Limb (tissue), 2 donors: ENCODE measurements around the gene PRKCE.

Source experiments
- DNase-seq, 2 donors: peaks; one replicate each; pipeline ENCODE4 v3.0.0-alpha.2; 2016; ENCODE audit errors: extremely low spot score in 2 of 2

PRKCE gene

DNA sequence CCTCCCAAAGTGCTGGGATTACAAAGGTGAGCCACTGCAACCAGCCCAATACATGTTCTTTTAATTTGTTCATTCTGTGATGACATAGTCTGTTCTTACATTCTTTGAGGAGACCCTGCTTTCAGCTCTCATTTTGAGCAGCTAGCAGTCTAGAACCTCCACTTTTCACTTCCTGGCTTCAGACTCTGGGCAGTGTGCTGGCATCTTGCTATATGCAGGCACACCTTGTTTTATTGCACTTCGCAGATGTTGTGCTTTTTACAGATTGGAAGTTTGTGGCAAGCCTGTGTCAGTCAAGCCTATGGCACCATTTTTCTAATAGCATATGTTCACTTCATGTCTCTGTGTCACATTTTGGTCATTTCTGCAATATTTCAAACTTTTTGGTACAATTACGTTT is 72.4 kb downstream of the PRKCE start:
- DNase-seq = no peak

DNA sequence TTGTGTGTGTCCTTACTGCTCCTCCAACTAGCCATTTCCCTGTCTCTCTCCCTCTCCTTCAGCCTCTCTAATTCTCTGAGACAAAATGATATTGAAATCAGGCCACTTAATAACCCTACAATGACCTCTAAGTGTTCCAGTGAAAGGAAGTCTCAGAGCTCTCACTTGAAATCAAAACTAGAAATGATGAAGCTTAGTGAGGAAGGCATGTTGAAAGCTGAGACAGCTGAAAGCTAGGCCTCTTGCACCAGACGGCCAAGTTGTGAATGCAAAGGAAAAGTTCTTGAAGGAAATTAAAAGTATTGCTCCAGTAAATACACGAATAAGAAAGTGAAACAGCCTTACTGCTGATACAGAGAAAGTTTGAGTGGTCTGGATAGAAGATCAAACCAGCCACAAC is 72.9 kb downstream of the PRKCE start:
- DNase-seq = no peak

DNA sequence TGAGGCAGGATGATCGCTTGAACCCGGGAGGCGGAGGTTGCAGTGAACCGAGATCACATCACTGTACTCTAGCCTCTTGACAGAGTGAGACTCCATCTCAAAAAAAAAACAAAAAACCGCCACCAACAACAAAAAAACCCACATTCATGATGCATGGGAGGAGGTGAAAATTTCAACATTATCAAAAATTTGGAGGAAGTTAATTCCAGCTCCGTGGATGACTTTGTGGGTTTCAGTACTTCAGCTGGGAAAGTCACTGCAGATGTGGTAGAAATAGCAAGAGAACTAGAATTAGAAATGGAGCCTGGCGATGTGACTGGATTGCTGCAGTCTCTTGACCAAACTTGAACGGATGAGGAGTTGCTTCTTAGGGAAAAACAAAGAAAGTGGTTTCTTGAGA is 74.3 kb downstream of the PRKCE start:
- DNase-seq = no peak

DNA sequence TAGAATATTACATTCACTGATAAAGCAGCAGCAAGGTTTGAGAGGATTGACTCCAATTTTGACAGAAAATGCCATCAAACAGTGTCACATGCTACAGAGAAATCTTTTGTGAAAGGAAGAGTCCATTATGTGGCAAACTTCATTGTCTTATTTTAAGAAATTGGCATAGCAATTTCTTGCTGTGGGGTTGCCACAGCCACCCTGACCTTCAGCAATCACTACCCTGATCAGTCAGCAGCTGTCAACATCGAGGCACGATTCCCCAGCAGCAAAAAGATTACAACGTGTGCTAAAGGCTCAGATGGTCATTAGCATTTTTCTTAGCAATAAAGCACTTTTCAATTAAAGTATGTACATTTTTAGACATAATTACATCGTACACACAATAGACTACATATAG is 74.7 kb downstream of the PRKCE start:
- no peak for DNase-seq

DNA sequence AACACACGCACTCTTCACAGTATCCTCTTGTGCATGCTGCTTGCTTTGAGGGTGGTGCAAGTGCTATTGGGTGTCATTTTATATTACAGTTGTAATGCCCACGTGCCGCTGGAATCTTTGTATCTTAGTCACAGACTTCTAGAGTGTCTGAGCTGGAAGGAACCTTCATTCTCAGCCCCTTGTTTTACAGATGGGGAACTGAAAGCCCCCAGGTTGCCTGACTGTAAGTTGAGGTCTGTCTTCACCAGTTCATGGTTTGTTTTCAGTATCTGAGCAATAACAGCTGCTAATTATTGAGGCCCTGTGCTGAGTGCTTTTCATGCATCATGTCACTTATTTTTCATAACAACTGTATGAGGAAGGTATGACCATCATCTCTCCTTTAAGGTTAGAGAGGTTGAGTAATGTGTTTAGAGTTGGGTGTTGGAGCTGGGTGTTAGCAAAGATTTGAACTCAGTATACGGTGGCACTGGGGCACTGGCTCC is 77.0 kb downstream of the PRKCE start:
- DNase-seq = no peak

DNA sequence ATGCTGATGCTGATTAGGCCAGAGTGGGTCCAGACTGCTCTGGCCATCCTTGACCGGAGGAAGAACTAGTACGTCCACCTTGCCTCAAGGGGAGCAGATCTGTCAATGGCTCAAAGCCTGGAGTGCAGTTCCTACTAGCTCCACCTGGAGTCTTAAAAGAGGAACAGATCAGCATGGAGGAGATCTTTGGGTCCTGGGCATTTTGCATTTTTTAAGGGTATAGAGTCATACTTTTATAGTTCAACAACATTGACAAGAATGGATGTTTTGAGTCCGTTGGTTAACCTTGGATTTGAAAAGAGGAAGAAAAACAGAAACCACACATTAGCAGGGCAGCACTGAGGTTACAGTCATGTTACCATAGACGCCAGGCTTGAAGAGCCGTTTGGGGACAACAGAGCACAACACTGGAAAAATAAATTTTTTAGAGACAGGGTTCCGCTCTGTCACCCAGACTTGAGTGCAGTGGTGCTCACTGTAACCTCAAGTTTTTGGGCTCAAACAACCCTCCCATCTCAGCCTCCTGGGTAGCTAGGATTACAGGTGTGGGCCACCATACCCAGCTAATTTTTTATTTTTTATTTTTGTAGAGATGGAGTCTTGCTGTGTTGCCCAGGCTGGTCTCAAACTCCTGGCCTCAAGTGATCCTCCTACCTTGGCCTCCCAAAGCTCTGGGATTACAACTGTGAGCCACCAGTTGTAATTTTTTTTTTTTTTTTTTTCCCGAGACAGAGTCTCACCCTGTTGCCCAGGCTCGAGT is 78.5 kb downstream of the PRKCE start:
- DNase-seq = no peak

DNA sequence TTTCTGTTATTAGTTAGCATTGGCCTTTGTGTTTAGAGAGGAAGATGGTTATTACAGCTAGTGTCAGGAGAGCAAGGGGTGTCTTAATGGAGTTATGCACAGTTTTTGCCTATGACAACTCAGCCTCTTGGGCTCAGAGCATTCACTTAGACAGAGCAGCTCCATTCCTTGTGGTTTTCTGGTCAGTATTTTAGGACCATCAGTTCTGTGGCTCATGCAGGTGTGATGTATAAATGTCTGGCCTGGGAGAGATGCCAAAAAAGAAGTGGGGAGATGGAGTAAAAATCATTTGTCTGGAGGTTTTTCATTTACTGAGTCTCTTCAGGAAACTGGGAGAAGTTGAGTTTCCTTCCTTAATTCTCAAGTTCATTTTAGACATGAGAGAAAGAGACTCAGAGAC is 79.7 kb downstream of the PRKCE start:
- DNase-seq = no peak

DNA sequence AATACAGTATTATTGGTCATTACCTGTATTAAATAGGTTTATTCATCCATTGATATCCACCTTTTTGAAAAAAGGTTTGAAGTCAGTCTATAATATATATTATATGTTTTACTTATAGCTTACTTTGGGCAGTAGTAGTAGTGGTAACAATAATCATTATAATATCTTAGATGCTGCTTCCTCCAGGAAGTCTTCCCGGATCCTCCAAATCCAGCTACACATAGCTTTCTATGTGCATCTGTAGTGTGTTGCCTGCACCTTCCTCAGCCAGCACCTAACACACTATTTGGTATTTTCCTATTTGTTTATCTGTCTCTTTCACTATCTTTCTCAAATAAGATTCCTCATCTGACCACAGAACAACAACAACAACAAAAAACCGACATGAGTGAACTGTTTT is 81.0 kb downstream of the PRKCE start:
- no peak for DNase-seq

DNA sequence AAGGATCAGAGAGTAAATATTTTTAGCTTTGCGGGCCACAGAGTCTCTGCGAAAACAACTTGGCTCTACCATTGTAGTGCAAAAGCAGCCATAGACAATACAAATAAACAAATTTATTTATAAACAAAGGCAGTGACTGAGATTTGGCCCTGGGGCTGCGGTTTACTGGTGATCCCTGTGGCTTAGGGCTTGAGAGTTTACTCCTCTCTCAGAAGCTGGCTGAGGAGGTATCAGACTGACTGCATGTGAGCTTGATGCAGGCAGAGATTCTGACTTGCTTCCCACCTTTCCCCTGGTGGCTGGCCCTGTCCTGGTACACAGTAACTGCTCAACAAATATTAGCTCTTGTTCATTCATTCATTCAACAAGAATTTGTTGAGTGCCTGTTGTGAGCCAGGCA is 81.5 kb downstream of the PRKCE start:
- DNase-seq = no peak

DNA sequence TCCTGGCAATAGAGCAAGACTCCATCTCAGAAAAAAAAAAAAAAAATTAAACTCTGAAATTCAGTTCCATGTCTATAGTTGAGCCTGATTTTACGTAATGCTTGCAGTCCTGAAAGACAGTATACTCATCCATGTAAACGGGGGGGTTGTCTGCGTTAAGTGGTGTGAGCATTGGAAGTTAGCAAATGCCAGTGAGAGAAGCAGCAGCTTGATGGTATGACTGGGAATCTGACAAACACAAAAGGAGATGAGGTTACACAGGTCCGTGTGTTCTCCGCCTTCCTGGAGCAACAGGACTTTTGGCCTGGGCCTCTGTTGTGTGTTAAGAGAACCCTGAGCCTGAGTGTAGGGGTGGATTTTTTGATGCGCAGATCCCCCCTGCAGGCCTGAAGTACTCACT is 82.9 kb downstream of the PRKCE start:
- DNase-seq = no peak

DNA sequence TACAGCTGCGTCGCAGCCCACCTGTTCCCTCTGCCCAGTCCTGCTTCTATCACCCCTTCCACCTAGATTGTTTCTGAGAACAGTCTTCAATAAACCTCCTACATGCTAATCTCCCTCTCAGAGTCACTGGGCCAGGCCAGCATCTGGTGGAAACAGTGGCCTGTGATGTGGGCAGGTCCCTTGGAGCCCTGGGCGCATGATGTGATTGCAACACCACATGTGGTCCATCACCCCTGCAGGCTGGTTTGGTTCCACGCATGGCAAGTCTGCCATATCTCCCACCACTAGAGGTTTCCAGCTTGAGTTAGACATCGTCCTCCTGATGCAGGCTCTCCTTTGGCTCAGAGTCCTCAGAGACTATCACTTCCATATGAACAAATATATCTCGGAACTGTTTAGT is 83.5 kb downstream of the PRKCE start:
- no peak for DNase-seq

DNA sequence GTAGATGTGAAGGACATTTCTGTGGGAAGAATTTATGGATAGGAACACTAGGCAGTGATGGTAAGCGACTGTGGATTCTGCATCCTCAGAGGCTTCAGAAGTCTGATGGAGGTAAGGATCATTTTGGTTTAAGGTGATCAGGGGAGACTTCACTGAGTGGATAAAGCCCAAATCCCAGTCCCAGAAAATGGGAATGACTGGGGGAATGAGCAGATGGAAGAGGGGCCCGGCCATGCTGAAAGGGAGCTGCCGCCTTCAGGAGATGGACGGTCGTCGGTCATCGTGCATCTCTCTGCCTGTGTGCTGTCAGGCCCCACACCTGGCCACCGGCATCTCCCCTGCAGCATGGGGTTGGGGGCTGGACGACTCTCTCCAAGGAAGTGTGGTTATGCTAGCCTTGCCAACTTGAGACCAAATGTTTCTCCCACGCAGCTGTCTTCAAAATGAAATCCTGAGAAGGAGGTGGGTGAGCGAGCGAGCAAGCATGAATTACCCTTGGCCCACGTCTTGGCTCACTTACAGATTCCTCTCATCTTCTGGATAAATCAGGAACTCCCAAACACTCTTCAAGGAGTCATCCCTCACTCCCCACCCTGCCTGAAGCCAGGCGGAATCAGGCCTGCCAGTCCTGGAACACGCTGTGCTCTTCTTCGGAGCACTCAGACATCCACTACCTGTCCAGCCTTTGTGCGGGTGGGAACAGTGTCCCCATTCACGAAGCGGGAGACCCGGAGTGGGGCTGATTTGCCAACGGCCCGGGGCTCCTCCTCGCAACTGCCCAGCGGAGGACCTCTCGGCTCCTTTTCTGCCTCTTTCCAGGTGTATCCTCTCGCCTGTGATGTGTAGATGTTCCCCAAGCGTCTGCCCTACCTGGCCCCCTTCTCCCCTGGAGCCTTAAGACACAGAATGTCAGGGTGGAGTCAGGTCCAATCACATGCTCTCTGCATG is 85.6 kb downstream of the PRKCE start:
- DNase-seq = no peak

DNA sequence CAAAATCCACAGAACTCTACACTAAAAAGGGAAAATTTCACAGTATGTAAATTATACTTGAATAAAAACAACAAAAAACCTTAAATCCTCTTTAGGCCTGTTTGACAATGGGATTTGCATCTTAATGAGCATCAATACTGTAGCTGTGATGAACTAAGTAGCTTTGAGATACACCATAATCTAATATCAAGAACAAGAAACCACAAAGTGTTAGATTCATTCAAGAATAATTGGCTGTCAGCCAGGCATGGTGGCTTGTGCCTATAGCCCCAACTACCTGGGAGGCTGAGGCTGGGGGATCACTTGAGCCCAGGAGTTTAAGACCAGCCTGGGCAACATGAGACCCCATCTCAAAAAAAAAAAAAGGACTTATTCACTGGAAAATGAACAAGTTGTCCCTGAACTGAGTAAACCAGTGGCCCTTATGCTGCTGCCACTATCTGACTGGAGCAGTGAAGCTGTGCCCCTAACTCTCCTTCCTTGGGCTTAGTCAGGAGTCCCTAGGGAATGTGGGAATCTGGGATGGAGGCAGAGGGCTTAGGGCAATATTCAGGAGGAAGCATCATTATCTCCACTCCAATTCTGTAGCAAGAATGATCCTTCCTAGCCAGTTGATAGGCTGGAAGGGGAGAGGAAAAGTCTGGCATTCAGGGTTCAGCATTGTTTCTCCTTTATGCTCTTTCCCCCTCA is 88.5 kb downstream of the PRKCE start:
- DNase-seq = no peak

DNA sequence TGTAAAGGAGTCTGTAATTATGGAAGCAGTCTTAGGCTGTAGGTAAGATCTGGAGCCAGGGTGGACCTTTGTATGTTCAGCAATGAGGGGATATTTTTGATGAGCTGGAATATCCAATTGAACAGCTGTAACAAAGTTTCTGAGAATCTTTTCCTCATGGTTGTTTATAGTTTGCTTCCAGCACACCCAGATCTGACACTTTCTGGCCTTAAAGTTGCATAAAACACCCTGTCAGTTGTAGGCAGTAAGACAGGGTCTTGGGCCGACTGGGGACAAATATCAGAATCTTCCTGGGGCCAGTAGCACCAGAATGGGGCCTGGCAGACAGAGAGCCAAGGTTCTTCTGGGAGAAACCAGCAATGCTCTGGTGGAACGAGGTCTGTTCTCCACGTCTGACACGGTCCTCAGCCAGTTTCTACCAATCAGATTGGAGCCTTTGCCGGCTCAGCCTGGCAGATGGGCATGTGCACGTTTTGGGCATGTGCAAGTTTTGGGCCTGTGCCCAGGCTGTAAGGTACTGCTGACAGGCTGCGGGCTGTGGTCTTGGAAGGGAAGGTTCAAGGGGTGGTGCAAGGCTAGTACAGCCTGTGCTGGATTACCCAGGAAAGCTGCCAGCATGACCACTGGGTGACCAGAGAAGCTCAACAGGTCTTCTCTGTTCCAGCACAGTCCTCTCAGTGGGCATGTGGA is 89.8 kb downstream of the PRKCE start:
- no peak for DNase-seq

DNA sequence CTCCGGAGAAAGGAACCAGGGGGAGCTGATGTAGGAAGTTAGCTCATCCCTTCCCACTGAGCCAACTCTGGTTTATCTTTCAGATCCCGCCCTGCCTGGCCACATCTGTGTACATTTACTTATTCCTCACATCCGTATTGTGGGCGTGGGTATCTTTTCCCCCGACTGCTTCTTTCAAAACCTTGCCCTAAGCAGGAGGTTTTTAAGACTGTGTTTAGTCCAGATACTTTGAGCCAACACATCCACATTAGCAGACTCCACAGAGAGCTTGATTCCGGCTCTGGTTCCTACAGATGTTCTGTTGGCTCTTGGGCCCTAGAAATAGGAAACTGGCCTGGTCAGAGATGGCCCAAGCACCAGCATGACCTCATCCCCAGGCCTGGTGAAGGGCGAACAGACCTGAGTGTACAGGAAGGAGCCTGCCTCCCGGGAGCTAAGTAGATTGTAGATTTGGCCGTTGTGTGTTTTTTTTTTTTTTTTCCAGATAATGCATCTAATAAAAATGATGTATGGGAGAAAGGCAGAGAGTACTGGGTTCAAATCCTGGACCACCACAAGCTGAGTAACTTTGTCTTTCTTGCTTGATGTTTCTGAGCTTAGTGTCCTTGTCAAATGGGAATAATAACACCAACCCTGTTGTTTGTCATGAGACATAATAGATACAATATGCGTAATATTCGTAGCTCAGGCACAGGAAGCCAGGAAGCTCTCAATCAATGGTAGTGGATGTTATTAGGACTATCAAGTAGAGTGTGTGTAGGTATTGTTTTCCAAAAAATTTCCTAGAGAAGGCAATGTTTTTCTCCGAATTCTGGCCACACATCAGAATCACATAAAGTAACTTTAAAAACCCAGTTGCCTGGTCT is 92.3 kb downstream of the PRKCE start:
- peak; percentile 50 to 62 for DNase-seq

DNA sequence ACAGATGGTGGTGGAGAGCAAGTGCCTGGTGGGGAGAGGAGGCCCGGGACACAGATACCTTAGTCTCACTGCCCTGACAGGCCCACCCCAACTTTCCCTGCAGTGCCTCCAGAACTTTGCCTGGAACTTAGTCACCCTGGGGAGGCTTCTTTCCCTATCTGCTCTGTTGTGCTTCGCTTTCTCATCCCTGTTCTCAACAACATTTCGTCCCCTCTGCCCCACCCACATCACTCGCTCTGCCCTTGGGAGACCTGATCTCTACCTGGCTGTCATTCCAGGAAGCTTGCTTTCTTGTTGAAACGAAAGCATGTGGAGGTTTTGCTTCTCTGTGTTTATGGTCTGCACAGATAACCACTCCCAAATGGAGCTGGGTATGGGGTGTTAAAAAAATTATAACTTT is 93.8 kb downstream of the PRKCE start:
- no peak for DNase-seq

DNA sequence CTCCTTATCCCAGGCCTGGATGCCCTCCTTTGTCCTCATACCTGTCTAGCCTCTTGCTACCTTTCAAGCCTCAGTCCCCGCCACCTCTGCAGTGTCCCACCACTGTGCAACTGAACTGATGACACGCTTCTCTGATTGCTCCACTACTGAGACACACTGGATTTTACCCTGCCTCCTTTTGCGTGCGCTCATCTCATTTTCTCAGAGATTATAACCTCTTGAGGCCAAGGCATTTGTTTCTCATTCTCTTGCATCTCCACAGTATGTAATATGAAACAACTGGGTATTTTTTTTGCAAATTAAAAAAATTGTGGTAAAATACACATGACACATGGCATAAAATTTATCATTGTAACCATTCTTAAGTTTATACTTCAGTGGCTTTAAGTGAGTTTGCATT is 95.4 kb downstream of the PRKCE start:
- no peak for DNase-seq

DNA sequence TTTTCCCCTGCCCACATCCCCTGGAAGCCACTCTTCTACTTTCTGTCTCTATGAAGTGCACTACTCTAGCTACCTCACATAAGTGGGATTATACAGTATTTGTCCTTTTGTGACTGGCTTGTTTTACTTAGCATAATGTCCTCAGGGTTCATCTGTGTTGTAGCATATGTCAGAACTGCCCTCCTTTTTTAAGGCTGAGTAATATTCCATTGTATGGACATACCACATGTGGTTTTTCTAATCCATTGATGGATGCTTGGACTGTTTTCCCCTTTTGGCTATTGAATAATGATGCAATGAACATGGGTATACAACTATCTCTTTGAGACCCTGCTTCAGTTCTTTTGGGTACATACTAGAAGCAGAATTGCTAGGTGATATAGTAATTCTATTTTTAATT is 95.9 kb downstream of the PRKCE start:
- DNase-seq = no peak

DNA sequence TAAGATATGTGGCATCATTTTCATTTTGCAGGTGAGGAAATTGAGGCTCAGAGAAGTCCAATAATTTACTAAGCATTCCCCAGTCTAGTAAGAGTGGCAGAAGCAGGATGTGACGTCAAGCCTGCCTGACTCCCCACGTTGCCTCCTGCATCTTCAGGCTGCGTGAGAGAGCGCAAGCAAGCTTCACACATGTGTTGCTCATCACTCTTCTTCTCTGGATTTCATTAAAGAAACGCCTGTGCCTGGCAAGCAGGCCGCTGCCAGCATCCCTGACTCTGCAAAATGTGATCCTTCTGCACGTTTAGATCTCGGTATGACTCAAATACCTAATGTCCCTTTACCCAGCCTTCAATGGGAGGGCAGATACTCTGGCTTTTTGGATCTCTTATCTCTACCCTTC is 96.8 kb downstream of the PRKCE start:
- peak; percentile 46 to 66 for DNase-seq

DNA sequence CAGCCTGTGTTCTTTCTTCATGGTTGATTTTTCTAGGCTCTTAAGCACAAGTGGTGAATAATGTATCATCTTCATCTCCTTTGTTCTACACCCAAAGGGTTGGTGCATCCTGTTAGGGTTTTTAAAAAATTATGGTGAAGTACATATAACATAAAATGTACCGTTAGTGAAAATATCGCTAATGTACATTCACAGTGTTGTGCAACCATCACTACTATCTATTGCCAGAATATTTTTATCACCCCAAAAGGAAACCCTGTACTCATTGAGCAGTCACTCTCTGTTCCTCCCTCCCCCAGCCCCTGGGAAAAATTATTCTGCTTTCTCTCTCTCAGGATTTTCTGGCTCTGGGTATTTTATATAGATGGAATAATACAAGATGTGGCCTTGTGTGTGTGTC is 98.5 kb downstream of the PRKCE start:
- no peak for DNase-seq

DNA sequence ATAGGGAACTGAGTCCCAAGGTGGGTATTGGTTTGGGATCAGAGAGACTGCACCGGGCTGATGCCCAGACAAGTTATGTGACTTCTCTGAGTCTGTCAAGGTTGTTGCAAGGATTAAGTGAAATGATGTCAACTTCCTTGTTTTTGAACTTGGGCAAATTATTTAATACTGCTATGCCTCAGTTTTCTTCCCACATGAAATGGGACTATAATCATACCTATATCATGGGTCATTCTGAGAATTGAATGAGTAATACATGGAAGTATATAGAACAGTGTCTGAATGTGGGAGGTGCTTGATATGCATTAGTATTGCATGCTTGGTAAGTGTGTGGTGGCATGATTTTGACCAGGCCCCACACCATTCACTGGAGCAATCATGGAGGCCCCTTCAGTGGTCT is 99.0 kb downstream of the PRKCE start:
- no peak for DNase-seq
